ENCODE measurements around the gene CHAMP1. TPM values are rescaled to one million over a fixed set of nuclear protein-coding genes. Genes with fewer than 3 reads are reported as not detected.
A peak's percentile ranks its signal among the peaks of the same experiment; 100 is the strongest.
"Not testable (repeated sequence)": the region's sequence is repeated elsewhere in the genome, so short reads cannot be mapped to it uniquely, and the experiment has no call there.

CHAMP1 gene
- total and polyA plus RNA-seq, 2 of the 8 experiments (the other 6 are each of a cell fraction or from before 2014, with no cell fraction given), result 26.8 to 41.9 TPM

DNA sequence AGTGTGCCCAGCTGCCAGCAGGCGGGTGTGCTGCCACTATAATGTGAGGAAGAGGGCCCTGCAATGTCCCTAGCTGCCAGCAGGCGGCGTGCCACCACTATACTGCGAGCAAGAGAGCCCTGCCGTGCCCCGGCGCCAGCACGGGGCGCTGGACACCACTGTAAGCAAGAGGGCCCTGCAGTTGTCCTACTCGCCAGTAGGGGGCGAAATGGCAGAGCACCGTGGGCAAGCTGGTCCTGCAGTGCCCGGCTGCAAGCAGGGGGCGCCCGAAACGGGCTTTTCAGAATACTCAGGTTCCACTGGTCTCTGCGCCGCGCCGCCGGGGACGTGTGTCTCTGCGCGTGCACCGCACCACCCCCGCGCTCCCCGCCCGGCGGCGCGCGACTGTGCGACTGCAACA is 38.5 kb downstream of the CHAMP1 start:
- H3K14ac ChIP-seq (ENCODE audit: insufficient read length); H3K36me3 ChIP-seq (ENCODE audit: control insufficient read depth in 2 of 4, insufficient read depth in 4 of 4, low read length in 3 of 4); H3K23me2 ChIP-seq (ENCODE audit: low read depth, low read length); H3K4ac ChIP-seq (replicated peaks; ENCODE audit: insufficient read length, low read depth, low read length); H2BK12ac ChIP-seq (ENCODE audit: low read depth, low read length); H3K9ac ChIP-seq (replicated peaks in 1 of 4; ENCODE audit: extremely low read depth in 1 of 4, low read depth in 3 of 4, low read length in 3 of 4); H3K79me2 ChIP-seq (ENCODE audit: control insufficient read depth in 1 of 2, insufficient read depth in 2 of 2, low read length in 2 of 2); H2AK5ac ChIP-seq (ENCODE audit: low read depth, low read length); FAIRE-seq; H2BK20ac ChIP-seq (ENCODE audit: low read length); H4K5ac ChIP-seq (ENCODE audit: insufficient read length, low read depth, low read length); H2BK120ac ChIP-seq (replicated peaks; ENCODE audit: low read depth, low read length); H3K27ac ChIP-seq (ENCODE audit: low read depth, low read length); POLR2A ChIA-PET (ENCODE audit: partially characterized antibody); H2BK5ac ChIP-seq (ENCODE audit: low read depth, low read length); H3K27me3 ChIP-seq (replicated peaks in 1 of 4; ENCODE audit: control insufficient read depth in 3 of 4, extremely low read depth in 1 of 4, insufficient read depth in 3 of 4, low read length in 3 of 4); H2AFZ ChIP-seq (ENCODE audit: low read length); H3K4me3 ChIP-seq (ENCODE audit: extremely low read depth in 1 of 4, insufficient read depth in 2 of 4, low read depth in 3 of 4, low read length in 4 of 4); H2BK15ac ChIP-seq (ENCODE audit: low read length); H4K8ac ChIP-seq (ENCODE audit: extremely low read depth, insufficient read depth, low read length); H3K4me1 ChIP-seq (replicated peaks in 1 of 4; ENCODE audit: control insufficient read depth in 3 of 4, insufficient read depth in 4 of 4, low read length in 3 of 4); H3K56ac ChIP-seq (replicated peaks; ENCODE audit: insufficient read length, low read depth, low read length); H3K18ac ChIP-seq (ENCODE audit: extremely low read depth, low read length); H3K79me1 ChIP-seq (ENCODE audit: low read depth, low read length); H3K23ac ChIP-seq (ENCODE audit: insufficient read length); H4K20me1 ChIP-seq (replicated peaks in 1 of 2; ENCODE audit: control insufficient read depth in 1 of 2, insufficient read depth in 2 of 2, low read length in 2 of 2); H3K4me2 ChIP-seq (ENCODE audit: insufficient read depth in 1 of 2, low read depth in 2 of 2, low read length in 2 of 2); H4K91ac ChIP-seq (replicated peaks; ENCODE audit: insufficient read length, low read length): not testable (repeated sequence)
- CTCF ChIA-PET (ENCODE audit: partially characterized antibody), result interaction anchor here (1.0 to 1.4 kb wide), 2 partner anchors 11 to 58 kb away, joined by 3 to 12 read pairs; no protein-coding TSS in a partner anchor
- DNase-seq (ENCODE audit: low read depth in 1 of 2, low spot score in 2 of 2), result peak in 1 of 2 experiments; percentile 78
- peaks cover 0 to 11% of the 10 kb centered on the region in 2 experiments; a peak in 2 of 4 replicates for H3K9me3 ChIP-seq (ENCODE audit: insufficient read depth in 2 of 2, low read depth in 1 of 2, low read length in 1 of 2)
- TF ChIP-seq RAD21 (IDR thresholded peaks at IDR 0.05 in 1 of 2, conservative IDR thresholded peaks at IDR 0.05 in 1 of 2; ENCODE audit: low read depth in 2 of 2, low read length in 2 of 2) (peak; percentile 36 to 38; a peak in 3 of 4 replicates), CTCF (IDR thresholded peaks at IDR 0.05; ENCODE audit: control extremely low read depth in 1 of 3, insufficient read depth in 1 of 3, low read depth in 1 of 3, low read length in 3 of 3) (peak; percentile 65 to 86 (median 75)), CEBPB (IDR thresholded peaks at IDR 0.05; ENCODE audit: low read depth, low read length) (0 out of 2 replicates have a peak, but pooled peaks have one; percentile 9), YY1 (IDR thresholded peaks at IDR 0.05; ENCODE audit: low read depth, low read length) (peak; percentile 59; the same call in 1 of the 2 replicates)
- WGBS, 2 experiments (ENCODE audit: extremely low coverage in 1 of 2, insufficient coverage in 1 of 2, insufficient read length in 1 of 2, insufficient replicate concordance in 2 of 2, low coverage in 1 of 2, low lambda C conversion rate in 2 of 2, missing lambda C conversion rate in 1 of 2), result 58% methylated on average over 5 of the region's 34 CpGs; no CpG with 5 or more reads in 1 of the 2 experiments
